Measurements from ENCODE around the gene TEAD3.

The TEAD3 gene

DNA sequence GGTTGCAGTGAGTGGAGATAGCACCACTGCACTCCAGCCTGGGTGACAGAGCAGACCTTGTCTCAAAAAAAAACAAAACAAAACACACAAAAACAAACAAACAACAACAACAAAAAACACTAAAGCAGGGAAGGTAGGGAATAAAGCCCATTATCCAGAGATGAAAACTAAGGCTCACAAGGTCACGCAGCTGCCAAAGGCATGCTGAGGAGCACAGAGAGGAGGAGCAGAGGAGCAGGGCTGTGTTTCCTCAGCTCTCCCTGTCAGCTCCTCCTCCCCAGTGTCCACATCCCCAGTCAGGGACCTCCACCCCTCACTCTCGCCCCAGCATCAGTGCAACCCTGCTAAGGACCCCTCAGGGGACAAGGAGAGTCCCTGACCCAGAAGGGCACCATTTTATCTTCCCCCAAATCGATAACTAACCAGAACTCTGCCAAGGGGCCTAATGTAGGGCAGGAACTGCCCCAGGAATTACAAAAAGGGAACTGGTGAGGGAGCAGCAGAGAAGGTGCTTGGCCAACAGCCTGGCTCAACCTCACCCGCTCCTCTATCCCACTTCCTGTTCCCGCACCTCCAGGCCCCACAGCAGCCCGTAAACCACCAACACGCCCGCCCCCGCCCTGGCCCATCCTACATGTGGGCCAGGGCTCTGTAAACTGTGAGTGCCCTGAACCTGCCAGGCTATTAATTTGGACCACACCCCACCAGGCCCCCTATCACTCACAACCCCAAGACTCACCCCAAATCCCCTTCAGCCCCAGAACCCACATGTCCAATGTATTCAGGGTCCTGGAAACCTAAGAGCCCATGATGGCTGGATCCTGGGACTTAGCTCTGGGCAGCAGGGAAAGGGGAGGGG, 9.0 kb downstream of the TEAD3 start:
- ATAC-seq (ENCODE audit: low read depth) = peak; percentile 43
- no peak overlapping the region for H3K4me3 ChIP-seq (ENCODE audit: severe bottlenecking)
- no peak for TF ChIP-seq CTCF (IDR thresholded peaks at IDR 0.05; ENCODE audit: poor library complexity, severe bottlenecking)
- H3K27ac ChIP-seq (ENCODE audit: poor library complexity, severe bottlenecking) = peak overlapping the region; percentile 96
- peaks cover 18% of the 10 kb centered on the region for H3K36me3 ChIP-seq (ENCODE audit: low read depth)
- H3K9me3 ChIP-seq (ENCODE audit: severe bottlenecking) = no peaks in the 10 kb centered on the region
- no peaks in the 10 kb centered on the region for H3K27me3 ChIP-seq (ENCODE audit: insufficient read depth, poor library complexity, severe bottlenecking)
- DNase-seq (ENCODE audit: low spot score) = peak; percentile 79
- peaks cover 73% of the 10 kb centered on the region for H3K4me1 ChIP-seq (ENCODE audit: insufficient read depth, poor library complexity, severe bottlenecking)

GRCh38 chr6:35486005-35486925, 10.6 kb downstream of the TEAD3 start:
- no peaks in the 10 kb centered on the region for H3K9me3 ChIP-seq (ENCODE audit: severe bottlenecking)
- H3K4me3 ChIP-seq (ENCODE audit: severe bottlenecking) = no peak overlapping the region
- H3K27me3 ChIP-seq (ENCODE audit: insufficient read depth, poor library complexity, severe bottlenecking) = no peaks in the 10 kb centered on the region
- peaks cover 62% of the 10 kb centered on the region for H3K4me1 ChIP-seq (ENCODE audit: insufficient read depth, poor library complexity, severe bottlenecking)
- TF ChIP-seq CTCF (IDR thresholded peaks at IDR 0.05; ENCODE audit: poor library complexity, severe bottlenecking) = no peak
- peak; percentile 61 for ATAC-seq (ENCODE audit: low read depth)
- peaks cover 26% of the 10 kb centered on the region for H3K36me3 ChIP-seq (ENCODE audit: low read depth)
- peak; percentile 97 for DNase-seq (ENCODE audit: low spot score)
- H3K27ac ChIP-seq (ENCODE audit: poor library complexity, severe bottlenecking) = peak overlapping the region; percentile 96

DNA sequence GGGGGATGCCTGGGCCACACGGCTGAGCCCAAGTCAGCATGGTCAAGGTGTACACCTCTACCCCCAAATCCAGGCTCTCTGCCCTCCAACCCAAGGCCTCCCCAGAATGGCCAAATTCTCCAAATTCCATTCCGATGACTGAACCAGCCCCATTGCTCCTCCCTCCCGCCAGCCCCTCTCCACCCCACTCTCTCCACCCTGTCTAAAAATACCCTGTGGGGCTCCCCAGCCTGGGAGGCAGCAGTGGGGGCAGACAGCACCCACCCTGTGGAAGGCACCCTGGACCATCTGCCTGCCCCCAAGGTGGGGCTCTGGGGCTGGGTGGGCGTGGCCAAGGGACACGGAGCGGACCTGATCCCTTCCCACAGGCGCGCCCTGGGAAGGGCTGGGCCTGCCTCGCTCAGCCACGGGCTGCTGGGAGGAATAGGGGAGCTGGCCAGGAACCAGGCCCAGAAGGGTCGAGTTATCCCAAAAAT, 11.4 kb downstream of the TEAD3 start:
- ATAC-seq (ENCODE audit: low read depth) (peak; percentile 53), DNase-seq (ENCODE audit: low spot score) (peak; percentile 85)
- Histone ChIP-seq H3K27ac (ENCODE audit: poor library complexity, severe bottlenecking) (peak overlapping the region; percentile 96), H3K36me3 (ENCODE audit: low read depth) (peaks cover 26% of the 10 kb centered on the region), H3K4me3 (ENCODE audit: severe bottlenecking) (no peak overlapping the region), H3K27me3 (ENCODE audit: insufficient read depth, poor library complexity, severe bottlenecking) (no peaks in the 10 kb centered on the region), H3K9me3 (ENCODE audit: severe bottlenecking) (no peaks in the 10 kb centered on the region), H3K4me1 (ENCODE audit: insufficient read depth, poor library complexity, severe bottlenecking) (peaks cover 54% of the 10 kb centered on the region)
- TF ChIP-seq CTCF (IDR thresholded peaks at IDR 0.05; ENCODE audit: poor library complexity, severe bottlenecking) = no peak

GRCh38 chr6:35484921-35485392, 11.9 kb downstream of the TEAD3 start:
- DNase-seq (ENCODE audit: low spot score) (peak; percentile 77), ATAC-seq (ENCODE audit: low read depth) (peak; percentile 50)
- peak overlapping the region; percentile 96 for H3K27ac ChIP-seq (ENCODE audit: poor library complexity, severe bottlenecking)
- H3K9me3 ChIP-seq (ENCODE audit: severe bottlenecking) = no peaks in the 10 kb centered on the region
- peaks cover 50% of the 10 kb centered on the region for H3K4me1 ChIP-seq (ENCODE audit: insufficient read depth, poor library complexity, severe bottlenecking)
- no peaks in the 10 kb centered on the region for H3K27me3 ChIP-seq (ENCODE audit: insufficient read depth, poor library complexity, severe bottlenecking)
- TF ChIP-seq CTCF (IDR thresholded peaks at IDR 0.05; ENCODE audit: poor library complexity, severe bottlenecking) = no peak
- H3K4me3 ChIP-seq (ENCODE audit: severe bottlenecking) = no peak overlapping the region
- H3K36me3 ChIP-seq (ENCODE audit: low read depth) = peaks cover 26% of the 10 kb centered on the region
